NB4 (cell line): ENCODE data around the gene ZBTB5.

Experiments used
- MYC ChIP-seq: IDR thresholded peaks from 2 replicates; pipeline ENCODE4 v1.6.1; 2011; ENCODE audit warnings: low read depth, low read length
- POLR2A ChIP-seq: IDR thresholded peaks from 2 replicates; pipeline ENCODE4 v1.6.1; 2011; ENCODE audit warnings: mild to moderate bottlenecking; ENCODE audit not compliant: insufficient read length; ENCODE audit errors: extremely low read depth
- TF ChIP-seq, protein P1 (sequence below): IDR thresholded peaks from one replicate; pipeline ENCODE4 v1.5.1; 2012; ENCODE audit warnings: low read depth, low read length
- TF ChIP-seq, protein P2 (sequence below): IDR thresholded peaks from 2 replicates; pipeline ENCODE4 v1.6.1; 2011; ENCODE audit warnings: low read depth, low read length

DNA sequence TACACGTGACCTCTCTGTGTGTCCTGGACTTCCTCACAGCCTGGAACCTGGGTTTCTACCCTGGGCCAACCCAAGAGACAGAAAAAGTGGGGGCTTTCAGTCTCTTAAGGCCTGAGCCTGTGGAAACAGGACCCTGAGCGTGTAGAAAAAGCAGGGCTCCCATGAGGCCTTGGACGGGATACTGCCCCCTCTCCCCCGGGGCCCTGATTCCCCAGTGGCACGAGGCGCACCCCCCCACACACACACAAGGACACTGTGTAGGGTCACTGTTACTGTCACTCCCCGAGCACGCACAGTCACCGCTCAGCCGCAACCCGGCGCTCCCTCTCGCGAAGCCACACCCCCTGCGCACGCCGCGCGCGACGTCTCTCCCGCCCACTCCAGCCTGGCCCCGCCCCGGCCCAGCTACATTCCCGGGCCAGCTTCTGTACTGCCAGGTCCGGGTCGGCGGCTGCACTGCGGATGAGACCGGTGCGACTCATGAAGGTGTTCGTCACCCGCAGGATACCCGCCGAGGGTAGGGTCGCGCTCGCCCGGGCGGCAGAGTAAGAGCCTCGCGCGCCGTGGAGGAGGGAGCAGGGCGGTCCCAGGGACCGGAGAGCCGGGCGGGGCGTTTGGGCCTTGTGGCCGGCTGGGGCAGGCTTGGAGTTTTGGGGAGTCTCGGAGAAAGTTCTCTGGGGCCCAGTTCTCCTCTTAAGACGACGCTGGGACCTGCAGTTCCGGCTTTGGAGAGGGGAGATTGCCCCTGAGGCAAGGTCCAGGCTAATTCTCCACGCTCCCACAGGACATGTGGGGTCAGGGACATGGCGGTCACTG lies 42.8 kb downstream of the ZBTB5 start, which contains the start of gene GRHPR:
- TF ChIP-seq POLR2A (peak; percentile 67), MYC (peak; percentile 39; the same call in 1 of the 2 replicates)
- TF ChIP-seq, protein P1, sequence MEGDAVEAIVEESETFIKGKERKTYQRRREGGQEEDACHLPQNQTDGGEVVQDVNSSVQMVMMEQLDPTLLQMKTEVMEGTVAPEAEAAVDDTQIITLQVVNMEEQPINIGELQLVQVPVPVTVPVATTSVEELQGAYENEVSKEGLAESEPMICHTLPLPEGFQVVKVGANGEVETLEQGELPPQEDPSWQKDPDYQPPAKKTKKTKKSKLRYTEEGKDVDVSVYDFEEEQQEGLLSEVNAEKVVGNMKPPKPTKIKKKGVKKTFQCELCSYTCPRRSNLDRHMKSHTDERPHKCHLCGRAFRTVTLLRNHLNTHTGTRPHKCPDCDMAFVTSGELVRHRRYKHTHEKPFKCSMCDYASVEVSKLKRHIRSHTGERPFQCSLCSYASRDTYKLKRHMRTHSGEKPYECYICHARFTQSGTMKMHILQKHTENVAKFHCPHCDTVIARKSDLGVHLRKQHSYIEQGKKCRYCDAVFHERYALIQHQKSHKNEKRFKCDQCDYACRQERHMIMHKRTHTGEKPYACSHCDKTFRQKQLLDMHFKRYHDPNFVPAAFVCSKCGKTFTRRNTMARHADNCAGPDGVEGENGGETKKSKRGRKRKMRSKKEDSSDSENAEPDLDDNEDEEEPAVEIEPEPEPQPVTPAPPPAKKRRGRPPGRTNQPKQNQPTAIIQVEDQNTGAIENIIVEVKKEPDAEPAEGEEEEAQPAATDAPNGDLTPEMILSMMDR: no peak
- TF ChIP-seq, protein P2, sequence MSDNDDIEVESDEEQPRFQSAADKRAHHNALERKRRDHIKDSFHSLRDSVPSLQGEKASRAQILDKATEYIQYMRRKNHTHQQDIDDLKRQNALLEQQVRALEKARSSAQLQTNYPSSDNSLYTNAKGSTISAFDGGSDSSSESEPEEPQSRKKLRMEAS: peak; percentile 49; the same call in 1 of the 2 replicates
